HG03520 (cell line): ENCODE data around the gene EPHA7.

Experiments used
- ATAC-seq: cut with Tn5 transposase; IDR thresholded peaks from one replicate; pipeline ENCODE4 v1.9.1; 2021; ENCODE audit warnings: mild to moderate bottlenecking, moderate library complexity; ENCODE audit not compliant: unreplicated experiment

The EPHA7 gene

DNA sequence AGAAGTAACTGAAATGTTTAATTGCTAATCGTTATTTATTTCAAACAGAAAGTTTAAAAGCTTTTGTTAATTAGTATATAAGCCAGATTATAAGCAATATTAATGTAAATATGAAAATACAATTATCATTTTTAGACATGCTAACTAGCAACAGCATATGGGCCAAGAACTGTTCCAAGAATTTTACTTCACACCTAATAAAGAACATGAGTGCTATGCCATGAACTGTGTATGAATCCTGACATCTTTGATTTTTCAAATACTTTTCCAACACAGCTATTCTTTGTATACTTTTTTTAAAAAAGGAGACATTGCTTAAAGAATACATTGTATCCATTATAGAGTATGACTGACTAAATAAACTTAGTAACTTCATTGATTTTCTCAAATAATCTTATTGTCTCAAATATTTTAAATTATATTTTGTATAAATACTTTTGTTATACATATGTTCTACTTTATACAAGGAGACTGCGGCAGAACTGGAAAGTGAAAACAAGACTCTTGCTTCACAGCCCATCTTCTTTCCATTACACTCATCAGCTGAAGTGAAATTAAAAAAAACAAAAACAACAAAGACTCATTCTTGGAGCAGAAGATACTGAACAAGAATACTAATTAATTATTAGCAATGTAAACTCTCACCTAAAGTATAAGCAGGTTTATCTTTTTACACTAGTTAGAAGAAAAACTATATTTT is 89.9 kb downstream of the EPHA7 start:
- no peak for ATAC-seq

DNA sequence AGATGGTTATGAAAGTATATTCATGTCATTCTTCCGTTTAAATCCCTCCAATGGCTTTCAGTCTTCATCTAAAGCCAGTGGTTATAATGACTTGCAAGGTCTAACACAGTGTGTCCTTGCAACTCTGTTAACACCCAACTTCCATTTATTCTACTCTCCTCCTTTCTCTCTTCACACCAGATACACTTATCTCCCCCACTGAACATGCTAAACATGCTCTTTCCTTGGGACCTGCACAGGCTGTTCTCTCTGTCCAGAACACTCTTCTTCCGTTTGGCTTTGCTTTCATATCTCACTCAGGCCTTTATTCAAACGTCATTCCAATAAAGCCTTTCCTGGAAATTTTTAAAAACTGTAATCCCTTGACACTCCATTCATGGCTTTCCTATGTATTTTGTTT is 91.5 kb downstream of the EPHA7 start:
- no peak for ATAC-seq

DNA sequence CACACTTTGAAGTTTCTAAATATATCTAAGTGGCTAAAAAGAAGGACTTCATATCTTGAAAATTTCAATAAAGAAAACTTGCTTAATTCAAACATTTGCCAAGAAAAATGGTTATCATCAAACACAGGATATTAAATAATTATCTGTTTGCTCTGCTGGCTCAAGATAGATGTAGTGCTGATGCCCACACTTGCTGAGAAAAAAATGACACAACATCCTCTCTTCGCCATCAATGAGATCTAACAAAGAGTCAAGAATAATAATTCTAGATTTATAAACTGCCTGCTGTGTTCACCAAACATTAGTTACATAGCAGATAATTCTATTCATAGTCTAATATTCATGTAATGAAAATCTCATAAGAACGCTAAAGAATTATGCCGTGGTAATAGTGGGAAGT is 93.6 kb downstream of the EPHA7 start:
- ATAC-seq, result no peak

DNA sequence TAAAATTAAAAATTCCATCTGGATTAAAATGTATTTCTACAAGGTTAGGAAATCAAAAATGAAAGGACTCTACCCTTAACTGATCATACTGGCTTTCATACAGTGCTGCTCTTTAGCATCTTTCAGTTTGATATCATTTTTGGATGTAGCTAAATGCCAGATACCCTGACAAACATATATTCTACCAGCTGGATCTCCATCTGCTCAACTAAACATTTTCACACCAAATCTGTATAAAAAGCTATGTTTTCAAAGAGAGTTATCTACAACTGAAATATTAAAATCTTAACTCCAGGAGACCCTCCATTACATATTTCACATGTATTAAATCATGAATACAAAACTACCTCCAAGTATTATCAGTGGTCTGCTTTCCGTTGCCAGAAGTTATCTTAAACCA is 95.7 kb downstream of the EPHA7 start:
- ATAC-seq, result no peak

DNA sequence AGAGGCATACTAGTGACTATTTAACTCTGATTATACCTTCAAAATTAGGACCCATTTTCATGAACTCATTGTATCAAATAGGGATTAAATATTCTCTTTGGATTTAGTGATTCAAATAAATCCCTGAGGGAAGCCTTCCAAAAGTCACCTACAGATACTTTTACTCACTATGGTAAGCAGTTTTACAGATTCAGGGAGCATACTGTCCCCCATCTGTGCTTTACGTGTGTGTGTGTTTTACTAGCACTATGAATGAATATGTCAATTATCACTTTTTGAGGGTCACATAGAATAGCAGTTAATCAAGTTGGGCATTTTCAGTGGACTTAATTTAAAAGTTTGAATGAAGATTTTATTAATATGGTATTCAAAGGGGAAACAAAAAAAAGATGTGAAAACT is 96.7 kb downstream of the EPHA7 start:
- no peak for ATAC-seq

DNA sequence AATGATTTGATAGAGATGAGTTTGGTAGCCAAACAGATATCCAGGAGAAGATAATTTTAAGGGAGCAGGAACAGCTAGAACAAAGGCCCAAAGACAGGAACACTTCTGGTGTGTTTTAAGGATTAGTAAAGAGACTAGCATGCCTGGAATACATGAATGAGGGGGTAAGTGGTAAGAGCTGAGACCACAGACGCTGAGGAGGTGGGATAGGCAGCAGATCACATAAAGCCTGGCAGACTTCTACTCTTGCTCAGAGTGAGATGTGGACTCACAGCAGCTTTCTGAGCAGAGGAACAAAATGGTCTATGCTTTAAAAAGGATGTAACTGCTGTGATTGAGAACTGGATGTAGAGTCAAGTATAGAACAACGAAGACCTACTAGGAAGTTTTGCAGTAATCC is 100.1 kb downstream of the EPHA7 start:
- ATAC-seq, result no peak

DNA sequence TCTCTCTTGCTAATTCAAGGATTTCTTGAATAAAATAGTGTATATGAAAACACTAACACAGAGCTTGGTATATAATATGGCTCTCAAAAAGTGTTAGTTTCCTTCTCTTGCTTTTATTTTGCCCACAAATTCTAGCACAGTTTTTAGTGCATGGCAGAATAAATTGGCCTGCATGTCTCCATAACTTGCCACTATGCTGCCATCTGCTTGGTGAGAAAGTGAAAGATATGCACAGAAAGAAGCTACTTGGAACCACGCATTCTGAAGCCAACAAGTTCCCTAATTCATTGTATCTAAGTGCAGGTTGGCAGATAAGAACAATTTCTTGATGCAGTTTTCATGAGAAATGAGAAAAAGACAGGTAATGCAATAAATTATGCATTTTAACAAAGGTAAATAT is 101.2 kb downstream of the EPHA7 start:
- no peak for ATAC-seq

DNA sequence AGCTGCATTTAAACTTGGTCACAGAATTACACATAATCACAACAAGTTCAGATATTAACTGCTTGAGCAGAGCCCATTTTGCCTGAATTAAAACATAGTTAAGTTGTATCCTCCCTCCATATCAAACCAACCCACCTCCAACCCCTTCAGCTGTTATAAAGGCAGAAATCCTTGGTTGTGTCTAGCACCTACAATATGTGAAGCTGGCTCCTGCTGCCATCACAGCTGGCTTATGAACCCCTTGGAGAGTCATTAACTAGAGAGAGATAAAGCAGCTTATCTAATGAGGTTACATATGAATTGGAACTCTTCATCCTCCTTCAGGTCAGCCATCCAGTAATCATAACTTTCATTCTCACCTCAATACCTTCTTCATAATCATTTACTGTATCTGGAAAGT is 101.8 kb downstream of the EPHA7 start:
- ATAC-seq, result no peak

DNA sequence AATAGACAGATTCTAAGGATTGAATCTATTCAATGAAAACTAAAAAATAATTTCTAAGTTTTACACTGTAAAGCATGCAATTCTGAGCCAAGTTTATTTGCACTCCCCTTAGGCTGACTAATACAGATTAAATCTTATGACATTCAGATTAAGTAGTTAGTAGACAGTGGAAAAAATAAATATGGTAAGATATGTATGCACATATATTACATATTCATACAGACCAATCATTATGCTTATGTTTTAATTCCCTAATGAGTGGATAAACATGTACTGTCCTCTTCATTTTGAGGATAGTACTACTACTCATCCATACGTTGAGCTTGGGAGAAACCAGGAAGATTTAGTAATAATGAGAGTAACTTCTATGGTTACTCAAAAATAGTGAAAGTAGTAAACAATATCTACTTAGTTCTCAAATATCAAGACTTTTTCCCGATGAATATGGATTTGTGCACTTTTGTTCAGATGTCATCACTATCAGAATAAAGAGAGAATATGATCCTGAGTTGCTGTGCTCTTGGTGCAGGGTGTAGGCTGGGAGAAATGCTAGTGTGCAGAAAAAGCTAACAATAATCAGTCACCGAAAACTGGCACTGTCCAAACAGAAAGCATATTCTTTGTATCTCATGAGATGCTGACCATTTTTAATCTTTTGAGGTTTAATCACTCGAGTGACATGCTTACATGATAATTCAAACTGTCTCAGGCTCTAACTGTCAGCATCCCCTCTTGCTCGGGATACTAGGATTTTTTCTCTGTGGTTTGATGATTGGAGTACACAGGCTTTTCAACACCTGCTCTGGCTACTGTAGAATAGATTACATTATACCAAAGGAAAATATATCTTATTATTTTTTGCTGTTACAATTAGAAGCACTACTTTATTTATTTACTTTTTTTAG is 111.6 kb downstream of the EPHA7 start:
- no peak for ATAC-seq

DNA sequence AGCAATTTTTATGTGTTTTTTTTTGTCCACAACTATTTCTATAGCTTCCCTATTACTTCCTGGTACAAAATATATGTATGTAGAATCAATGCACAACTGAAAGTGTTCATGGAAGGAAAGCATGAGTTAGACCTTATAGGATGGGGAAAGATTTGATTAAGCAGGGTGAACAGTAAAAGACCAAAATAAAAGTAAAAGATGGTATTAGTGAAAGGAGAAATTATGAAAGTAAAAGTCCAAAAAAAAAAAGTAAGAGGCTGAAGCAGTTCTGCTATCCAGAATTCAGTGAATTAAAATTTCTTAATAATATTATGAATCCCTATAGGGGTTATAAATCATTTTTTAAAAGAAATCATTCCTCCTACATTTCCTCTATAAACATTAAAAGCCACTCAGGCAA is 114.3 kb downstream of the EPHA7 start:
- ATAC-seq, result no peak

DNA sequence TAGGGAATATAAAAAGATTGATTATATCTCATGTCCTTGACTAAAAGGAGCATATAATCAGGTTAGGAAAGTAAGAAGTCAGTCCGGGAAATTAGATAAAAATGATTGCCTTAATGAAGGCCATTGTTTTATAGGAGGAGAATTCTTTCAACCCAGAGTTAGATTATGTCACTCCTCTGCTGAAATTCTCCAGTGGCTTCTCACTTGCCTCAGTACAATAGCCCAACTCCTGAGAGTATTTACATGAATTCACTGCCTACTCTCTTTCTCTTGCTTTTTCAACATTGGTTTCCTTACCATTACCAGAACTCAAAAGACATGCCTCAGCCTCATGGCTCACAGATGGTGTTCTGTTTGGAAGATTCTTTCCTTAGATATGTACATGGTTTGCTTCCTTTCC is 114.9 kb downstream of the EPHA7 start:
- ATAC-seq, result no peak

DNA sequence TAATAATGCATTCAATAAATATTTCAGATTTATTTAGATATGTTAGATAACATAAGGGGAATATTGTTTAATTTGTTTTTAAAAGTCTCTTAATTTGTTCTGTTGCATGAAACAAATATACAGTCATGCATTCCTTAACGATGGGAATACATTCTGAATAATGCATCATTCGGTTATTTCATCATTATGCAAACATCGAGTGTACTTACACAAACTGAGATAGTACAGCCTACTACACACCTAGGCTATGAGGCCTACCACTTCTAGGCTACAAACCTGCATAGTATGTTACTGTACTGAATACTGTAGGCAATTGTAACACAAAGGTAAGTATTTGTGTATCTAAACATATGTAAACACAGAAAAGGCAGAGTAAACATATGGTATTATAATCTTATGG is 118.7 kb downstream of the EPHA7 start:
- ATAC-seq, result no peak

DNA sequence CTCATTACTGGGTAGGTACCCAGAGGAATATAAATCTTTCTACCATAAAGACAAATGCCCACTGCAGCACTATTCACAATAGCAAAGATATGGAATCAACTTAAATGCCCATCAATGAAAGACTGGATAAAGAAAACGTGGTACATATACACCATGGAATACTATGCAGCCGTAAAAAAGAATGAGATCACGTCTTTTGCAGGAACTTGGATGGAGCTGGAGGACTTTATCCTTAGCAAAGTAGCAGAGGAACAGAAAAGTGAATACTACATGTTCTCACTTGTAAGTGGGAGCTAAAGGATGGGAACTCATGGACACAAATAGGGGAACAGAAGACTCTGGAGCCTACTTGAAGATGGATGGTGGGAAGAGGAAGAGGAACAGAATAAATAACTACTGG is 119.7 kb downstream of the EPHA7 start:
- no peak for ATAC-seq

DNA sequence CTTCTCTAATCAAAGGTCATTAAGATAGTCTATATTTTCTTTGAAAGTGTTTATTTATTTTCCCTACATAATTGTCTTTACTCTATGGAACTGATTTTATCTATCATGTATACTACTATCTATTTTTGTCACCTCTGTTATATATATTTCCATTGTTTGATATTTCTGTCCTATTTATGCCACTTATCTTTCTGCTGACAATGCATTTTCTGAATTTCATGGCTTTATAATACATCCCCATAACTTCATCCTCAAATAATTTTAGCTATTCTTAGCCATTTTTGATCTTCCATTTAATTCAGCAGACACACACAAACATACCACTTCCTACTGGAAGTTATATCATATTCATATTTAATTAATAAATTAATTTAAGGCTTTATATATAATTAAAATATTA is 123.7 kb downstream of the EPHA7 start:
- no peak for ATAC-seq

DNA sequence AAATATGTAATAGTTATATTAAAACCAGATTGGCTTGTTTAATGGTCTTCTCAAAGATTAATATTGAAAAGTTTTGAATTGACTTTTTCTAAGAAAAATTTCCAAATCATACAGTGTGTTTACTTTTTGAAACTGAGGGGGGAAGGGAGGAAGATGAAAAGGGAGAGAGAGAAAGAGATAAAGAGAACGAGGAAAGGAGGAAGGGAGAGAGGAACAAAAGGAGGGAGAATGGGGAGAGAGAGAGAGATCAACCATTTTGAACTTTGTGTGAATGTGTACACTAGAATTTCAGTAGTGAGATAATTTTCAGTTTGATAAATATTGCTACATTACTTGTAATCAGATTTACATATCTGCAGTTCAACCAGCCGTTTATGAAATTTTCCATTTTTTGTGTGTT is 124.5 kb downstream of the EPHA7 start:
- no peak for ATAC-seq

DNA sequence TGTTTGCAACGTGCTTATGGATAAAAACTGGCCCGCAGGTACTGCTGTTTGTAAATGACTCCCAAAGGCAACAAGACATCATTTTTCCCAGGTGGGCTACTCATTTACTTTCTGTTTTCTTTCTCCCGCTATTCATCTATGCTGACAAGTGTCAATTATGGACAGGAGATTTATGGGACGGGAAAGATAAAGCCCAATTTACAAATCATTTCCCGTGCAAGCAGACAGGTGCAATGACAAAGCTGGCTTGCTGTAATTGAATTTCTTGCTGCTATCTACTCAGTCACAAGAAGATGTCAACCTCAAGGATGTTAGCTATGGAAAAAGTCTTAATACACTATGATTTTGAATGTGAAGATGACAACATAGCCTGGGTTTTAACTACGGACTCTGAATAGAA is 125.5 kb downstream of the EPHA7 start:
- no peak for ATAC-seq

DNA sequence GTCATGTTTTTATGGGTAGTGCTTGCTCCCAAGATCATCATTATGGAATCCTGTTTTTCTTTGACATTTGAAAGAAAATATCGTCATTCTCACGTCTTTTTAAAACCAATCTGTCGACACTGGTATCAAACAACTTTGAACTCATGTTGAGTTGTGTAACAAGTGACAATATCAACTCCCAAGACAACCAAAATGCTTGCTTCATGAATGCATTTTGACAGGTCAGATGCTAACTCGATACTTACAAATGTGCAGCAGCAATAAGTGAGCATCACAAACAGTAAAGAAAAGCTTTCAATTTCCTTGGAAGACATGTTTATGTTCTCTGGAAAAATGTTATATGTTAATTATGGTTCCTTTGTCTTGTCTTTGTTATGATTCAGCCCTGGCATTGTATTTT is 125.9 kb downstream of the EPHA7 start:
- no peak for ATAC-seq

DNA sequence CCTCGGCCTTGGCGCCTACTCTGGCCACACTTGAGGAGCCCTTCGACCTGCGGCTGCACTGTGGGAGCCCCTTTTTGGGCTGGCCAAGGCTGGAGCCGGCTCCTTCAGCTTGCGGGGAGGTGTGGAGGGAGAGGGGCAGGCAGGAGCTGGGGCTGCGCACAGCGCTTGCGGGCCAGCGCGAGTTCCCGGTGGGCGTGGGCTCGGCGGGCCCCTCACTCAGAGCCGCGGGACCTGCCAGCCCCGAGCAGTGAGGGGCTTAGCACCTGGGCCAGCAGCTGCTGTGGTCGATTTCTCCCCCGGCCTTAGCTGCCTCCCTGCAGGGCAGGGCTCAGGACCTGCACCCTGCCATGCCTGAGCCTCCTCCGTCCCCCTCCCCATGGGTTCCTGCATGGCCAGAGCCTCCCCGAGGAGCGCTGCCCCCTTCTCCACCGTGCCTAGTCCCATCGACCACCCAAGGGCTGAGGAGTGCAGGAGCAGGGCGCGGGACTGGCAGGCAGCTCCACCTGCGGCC is 136.8 kb downstream of the EPHA7 start:
- ATAC-seq, result no peak

DNA sequence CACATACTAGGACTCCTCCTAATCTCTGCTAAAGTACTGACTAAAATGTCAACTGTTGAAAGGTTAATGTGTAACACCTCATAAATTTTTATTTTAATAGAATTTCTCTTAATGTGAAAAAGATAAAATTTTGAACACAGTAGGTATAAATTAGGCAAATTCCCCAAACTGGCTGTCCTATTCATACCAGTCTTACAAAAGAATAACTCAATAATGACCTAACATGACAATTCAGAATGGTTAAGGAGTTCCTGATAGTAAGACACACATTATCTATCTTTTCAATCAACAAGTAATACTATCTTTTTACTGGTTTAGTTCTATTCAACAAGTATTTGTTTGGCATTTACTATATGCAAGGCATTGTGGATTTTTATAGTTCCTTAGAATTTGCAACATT is 141.1 kb downstream of the EPHA7 start:
- no peak for ATAC-seq

DNA sequence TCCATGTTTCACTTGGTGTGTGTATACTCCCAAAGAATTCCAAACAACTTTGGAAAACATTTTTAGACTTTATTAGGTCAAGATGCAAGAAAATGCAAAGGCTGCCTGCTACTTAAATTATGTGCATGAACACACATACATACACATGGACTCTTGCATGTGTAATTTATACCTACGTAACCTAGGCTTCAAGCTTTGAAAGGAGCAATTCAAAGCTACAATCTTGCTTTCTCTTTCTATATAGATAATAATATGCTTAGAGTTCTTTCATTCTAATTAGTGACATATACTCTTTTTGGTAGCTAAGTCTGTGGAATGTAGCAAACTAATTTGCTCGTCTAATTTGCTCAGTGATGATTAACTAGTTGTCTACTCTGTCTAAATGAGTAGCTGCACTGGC is 146.5 kb downstream of the EPHA7 start:
- ATAC-seq, result no peak

DNA sequence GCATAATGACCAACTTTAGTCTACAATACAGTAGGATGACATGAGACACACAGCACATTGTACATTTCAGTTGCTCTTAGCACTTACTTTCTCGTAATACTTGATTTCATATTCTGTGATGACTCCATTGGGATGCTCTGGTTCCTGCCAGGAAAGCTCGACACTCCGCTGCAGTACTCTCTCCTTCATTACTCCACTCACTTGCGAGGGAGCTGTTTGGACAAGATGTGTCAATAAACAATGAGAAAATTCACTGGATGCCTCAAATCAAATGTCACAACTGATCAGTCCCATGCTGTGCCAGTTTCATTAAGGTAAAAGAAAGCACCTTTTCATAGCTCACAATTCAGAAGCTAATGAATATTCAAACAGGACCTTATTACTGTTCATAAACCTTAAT is 147.1 kb downstream of the EPHA7 start:
- no peak for ATAC-seq

DNA sequence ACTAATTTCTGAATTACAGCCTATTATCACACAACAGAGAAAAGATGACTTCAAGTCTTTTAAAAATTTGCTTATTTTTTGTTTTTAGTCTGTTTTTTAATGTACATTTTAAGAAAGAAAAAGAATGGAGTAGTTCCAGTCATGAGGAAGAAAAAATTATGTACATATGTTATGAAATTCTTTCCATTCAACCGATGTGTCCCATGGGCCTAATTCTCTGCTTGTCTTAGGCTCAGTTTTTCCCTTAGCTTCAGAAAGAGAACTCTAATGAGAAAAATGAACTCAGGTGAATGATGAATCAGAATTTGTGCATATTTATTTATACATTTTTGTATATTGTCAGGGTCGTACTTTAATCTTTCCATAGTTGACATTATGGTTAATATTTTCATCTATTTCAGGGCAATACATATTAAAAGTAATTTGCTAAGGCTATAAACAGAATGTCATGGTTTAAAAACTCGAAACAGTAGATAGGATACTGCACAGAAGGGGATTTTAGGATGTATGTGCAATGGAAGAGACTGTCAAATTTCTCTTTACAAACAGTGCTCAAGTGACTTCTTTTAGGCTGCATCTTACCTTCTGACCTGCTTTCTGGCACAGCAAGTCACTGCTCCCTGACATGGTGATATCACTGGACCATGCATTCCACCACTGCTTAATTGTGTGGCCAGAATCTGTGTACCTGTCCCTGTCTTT is 153.1 kb downstream of the EPHA7 start:
- no peak for ATAC-seq
